NB4 (cell line): ENCODE data around the gene ENAH.

Experiments
- POLR2A ChIP-seq: IDR thresholded peaks from 2 replicates; pipeline ENCODE4 v1.6.1; 2011; ENCODE audit warnings: mild to moderate bottlenecking; ENCODE audit not compliant: insufficient read length; ENCODE audit errors: extremely low read depth
- TF ChIP-seq, protein P1 (sequence below): IDR thresholded peaks from one replicate; pipeline ENCODE4 v1.5.1; 2012; ENCODE audit warnings: low read depth, low read length

DNA sequence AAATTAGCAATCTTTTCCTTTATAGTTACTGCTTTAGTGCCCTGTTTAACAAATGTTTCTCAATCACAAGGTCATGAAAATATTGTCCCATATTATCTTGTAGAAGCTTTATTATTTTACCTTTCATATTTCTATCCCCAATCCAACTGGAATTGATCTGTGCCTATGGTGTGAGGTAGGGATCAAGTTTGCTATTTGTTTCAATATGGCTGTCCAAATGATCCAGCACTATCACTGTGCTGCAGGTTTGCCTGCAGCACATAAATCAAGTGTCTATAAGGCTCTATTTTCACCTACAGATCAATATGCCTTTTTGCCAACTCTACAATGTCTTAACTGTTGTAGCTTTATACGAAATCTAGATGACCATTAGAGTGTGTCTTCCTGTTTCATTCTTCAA, 96.2 kb downstream of the ENAH start:
- TF ChIP-seq, protein P1, sequence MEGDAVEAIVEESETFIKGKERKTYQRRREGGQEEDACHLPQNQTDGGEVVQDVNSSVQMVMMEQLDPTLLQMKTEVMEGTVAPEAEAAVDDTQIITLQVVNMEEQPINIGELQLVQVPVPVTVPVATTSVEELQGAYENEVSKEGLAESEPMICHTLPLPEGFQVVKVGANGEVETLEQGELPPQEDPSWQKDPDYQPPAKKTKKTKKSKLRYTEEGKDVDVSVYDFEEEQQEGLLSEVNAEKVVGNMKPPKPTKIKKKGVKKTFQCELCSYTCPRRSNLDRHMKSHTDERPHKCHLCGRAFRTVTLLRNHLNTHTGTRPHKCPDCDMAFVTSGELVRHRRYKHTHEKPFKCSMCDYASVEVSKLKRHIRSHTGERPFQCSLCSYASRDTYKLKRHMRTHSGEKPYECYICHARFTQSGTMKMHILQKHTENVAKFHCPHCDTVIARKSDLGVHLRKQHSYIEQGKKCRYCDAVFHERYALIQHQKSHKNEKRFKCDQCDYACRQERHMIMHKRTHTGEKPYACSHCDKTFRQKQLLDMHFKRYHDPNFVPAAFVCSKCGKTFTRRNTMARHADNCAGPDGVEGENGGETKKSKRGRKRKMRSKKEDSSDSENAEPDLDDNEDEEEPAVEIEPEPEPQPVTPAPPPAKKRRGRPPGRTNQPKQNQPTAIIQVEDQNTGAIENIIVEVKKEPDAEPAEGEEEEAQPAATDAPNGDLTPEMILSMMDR: no peak
- no peak for TF ChIP-seq POLR2A
